WI38 (cell line): Measurements from ENCODE around the gene DYRK1A.

ENCODE experiments used
- H3K4me3 ChIP-seq: 2 replicates; pipeline ENCODE4 v1.5.1; 2011; ENCODE audit warnings: low read depth, mild to moderate bottlenecking, control low read depth, low read length
- CTCF ChIP-seq: IDR thresholded peaks from 2 replicates; pipeline ENCODE4 v1.5.1; 2012; ENCODE audit warnings: low read depth, mild to moderate bottlenecking, control low read depth, low read length

Gene DYRK1A

GRCh38 chr21:37527716-37528115 is 161.1 kb downstream of the DYRK1A start:
- no peak for TF ChIP-seq CTCF
- H3K4me3 ChIP-seq, result no peak overlapping the region

DNA sequence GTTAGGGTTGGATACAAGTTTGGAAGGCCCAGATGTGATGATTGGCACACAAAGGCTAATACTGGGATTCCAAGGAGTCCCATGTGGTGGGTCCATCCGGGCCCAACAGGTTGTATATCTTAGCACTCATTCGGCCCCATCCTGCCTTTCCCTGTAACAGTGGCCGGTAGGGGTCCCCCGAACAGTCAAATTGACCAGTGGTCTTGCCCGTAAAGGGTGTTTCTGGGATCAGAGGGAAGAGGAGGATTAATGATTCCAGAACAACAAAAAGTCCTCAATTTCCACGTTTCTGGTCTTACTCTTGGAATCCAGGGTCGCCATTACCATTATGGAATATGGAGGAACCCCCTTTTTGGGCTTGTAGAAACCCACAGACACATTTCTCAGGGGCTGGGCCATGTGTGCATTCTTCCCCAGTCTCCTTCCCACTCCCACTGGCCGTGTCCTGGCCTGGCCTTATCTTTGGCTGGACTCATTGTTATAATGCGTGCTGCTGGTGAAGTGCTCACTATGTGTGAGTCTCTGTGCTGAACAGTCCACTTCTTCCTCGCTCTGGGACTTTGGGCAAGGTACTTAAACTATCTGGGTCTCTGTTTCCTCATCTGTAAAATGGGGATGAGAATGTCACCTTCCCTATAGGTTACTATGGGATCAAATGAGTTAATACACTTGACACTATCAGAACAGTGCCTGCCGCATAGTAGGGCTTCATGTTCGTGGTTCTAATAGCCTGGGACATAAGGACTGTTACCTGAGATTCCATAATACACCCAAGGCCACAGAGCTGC is 161.8 kb downstream of the DYRK1A start:
- TF ChIP-seq CTCF, result no peak
- no peak overlapping the region for H3K4me3 ChIP-seq

DNA sequence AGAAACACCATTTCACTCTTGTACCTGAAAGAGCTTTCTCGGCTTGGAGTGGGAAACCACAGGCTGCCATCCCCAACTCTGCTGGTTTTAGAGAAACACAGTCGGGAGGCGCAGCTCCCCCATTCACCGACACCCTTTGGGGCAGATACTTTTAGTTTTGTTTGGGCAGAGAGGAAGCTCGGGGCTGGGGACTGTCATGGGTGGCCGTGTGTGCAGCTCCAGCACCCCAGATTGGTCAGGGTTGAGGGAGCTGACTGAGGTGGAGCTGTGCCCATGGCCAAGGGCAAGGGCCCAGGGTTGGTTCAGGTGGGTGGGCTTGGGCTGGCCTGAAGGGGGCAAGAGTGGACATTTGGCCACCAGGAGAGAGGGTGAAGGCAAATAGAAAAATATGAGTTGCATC is 163.1 kb downstream of the DYRK1A start:
- H3K4me3 ChIP-seq, result no peak overlapping the region
- no peak for TF ChIP-seq CTCF

DNA sequence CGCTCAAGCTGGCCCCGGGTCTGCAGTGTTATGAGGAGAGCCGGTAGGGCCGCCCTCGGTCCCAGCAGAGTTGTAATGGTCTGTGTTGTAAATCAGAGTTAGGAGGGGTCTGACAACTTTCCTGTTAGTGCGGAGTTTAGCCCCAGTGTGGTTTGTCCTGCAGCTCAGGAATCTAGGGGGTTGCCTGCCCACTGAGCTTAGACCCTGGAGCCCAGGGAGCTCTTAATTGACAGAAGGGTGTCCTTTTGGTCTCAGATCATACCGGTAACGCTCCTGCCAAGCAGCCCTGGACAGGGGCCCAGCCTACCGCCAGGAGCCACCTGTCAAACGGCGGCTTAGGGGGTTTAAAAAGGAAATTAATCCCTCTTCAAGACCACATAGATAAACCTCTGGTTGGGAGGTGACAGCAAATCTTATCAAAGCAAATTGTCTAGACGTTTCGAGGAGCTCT is 164.4 kb downstream of the DYRK1A start:
- TF ChIP-seq CTCF, result no peak

DNA sequence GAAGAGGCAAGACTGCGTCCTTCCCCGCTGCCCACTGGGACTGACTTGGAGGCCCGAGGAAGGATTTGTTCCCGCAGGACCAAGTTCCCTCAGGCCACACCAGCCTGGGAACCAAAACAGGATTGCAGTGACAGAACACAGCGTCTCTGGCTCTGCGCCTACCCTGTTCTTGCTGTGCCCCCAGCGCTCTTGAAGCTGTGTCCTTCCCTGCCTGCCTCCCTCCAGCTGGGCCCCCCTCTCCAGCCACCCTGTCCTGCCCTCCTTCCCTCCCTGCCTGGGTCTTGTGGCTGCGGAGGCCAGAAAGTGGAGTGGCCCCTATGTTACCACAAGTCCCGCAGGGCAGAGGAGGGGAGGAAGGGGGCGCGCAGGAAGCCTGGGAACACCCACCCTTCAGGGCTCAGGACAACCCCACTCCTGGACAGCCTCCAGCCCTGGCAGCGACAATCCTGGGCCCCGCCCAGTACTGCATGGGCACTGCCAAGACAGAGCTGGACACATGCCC is 164.9 kb downstream of the DYRK1A start:
- TF ChIP-seq CTCF, result no peak
- H3K4me3 ChIP-seq, result no peak overlapping the region

More for the DNA sequence above, 164.4 kb downstream of the DYRK1A start:
- no peak overlapping the region for H3K4me3 ChIP-seq

DNA sequence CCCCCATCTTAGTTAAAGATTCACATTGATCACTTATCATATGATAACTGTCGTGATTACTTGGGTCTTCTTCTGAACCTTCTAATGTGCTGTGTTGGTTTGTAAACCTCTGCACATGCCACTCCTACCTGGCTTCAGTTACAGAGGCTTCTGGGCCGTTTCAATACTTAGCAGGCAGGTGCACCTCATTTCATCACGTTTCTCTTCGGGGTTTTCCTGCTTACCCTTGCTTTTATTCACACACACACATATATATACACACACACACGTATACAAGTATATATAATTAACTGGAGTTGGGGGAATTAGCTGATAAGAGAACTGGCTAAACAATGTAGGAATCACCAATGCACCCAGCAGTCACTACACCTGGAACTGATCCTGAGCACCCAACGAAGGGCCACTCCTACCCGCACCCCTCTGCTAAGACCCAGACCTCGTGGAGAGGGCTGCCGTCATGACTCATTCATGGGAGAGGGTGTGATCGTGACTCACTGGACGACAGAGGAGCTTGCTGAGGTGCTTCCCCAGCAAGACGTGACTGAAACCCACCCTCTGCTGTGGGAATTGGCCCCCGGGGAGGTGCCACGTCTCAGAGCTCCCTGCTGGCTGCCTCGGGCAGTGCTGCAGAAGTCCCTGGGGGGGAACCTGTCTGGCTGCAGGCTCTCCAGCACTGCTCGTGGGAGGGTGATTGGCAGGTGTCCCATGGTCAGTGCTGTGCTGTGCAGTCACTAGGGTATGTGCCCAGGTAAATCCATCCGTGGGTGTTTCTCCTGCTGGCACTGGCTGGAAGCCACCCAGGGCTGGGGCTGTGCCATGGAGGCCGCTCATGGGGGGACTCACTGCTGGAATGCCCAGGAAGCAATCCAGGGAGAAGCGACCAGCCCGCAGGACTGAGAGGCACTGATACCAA is 166.6 kb downstream of the DYRK1A start:
- H3K4me3 ChIP-seq, result no peak overlapping the region
- no peak for TF ChIP-seq CTCF
